GM19438 (cell line): ENCODE results near the gene TECPR2.

Experiments used
- ATAC-seq: cut with Tn5 transposase; IDR thresholded peaks from one replicate; pipeline ENCODE4 v1.9.1; 2021; ENCODE audit warnings: low read depth; ENCODE audit not compliant: unreplicated experiment

TECPR2 gene

GRCh38 chr14:102491786-102492530, 129.2 kb downstream of the TECPR2 start:
- no peak for ATAC-seq

DNA sequence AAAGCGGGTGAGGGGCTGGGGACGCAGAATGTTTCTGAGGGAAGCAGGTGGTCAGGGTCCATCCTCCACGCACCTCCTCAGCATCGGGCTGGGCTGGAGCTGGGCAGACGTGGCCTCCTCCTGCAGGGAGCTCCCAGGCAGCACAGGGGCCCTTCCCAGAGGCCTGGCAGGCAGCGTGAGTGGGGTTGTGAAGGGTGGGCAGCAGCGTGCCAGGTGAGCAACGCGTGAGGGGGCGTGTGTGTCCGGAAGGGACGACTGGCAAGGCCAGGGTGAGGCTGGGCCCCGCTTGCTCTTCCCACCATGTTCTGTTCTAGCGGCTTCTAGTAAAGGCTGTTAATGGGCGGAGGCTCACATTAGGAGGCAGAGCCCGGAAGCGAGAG, 129.8 kb downstream of the TECPR2 start:
- ATAC-seq: no peak

- ATAC-seq: no peak
These were observed 130.4 kb downstream of the TECPR2 start for GRCh38 chr14:102493096-102493495.

DNA sequence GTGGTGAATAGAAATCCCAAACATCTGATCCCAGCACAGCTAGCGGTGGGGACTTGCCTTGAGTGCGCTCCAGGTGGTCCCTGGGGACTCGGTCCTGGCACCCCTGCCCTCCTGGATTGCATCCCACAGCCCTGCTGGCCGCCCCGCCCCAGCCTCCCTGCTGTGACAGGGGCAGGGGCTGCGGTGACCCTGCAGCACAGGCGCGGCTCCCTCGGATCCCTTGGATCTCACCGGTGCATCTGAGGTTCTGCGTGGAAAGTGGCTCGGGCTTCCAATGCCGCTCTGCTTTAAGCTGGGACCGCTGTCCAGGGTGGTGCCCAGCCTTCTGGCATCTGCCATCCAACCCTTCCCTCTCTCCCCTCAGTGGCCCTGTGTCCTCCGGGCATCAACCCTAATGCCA, 130.8 kb downstream of the TECPR2 start:
- no peak for ATAC-seq

GRCh38 chr14:102495491-102496330, 133.0 kb downstream of the TECPR2 start:
- no peak for ATAC-seq

GRCh38 chr14:102496331-102496691, 133.6 kb downstream of the TECPR2 start:
- no peak for ATAC-seq

DNA sequence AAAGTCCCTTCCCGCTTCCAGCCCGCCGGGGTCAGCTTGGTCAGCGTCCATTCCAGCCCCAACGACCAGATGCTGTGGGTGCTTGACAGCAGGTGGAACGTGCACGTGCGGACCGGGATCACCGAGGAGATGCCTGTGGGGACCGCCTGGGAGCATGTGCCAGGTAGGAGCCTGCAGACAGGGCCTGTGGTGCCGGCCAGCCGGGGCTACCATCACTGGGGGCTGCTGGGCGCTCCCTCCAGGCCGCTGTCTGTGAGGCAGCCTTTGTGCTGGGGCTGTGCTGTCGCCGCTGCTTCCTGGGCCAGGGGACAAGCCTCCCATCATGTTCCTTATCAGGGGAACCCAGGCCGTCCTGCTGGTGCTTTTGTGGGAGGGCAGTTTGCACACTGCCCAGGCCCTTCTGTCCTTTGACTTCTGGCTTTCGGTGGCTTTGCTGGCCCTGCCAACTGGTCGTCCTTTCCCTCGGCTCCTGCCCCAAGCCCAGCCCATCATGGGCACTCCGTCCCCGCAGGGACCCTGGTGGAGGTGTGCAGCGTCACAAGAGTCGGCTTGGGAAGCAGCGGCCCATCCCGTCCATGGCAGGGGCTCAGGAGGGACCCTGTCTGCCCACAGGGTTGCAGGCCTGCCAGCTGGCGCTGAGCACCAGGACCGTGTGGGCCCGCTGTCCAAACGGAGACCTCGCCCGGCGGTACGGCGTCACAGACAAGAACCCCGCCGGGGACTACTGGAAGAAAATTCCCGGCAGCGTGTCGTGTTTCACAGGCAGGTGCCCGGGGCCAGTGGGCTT, 134.4 kb downstream of the TECPR2 start:
- ATAC-seq: no peak

DNA sequence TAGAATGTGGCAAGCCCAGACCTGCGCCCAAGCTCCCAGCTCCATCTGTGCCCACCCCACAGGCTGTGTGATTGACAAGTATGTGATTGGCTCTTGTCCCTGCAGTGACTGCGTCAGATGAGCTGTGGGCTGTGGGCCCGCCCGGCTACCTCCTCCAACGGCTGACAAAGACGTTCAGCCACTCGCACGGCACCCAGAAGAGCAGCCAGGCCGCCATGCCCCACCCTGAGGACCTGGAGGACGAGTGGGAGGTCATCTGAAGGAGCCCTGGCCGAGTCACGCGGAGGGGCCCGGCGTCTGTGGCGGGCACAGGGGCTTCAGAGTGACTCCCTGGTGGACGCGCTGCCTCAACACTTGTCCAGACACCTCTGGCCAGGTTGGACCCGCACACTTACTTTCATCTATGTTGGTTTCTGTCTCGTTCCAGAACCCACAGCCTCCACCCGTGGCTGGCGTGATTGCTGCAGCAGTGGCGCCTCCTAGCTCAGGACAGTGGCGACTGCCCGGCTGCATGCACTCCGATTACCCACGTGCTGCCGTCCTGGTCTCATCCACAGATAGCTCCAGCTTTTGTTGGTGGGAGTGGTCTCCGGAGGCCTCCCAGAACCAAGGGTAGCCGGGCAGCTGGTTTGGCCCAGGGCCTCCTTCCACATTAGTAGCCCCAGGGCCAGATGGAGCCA, 135.4 kb downstream of the TECPR2 start:
- ATAC-seq: no peak

- ATAC-seq: no peak
These were observed 136.0 kb downstream of the TECPR2 start for GRCh38 chr14:102498678-102499265.

DNA sequence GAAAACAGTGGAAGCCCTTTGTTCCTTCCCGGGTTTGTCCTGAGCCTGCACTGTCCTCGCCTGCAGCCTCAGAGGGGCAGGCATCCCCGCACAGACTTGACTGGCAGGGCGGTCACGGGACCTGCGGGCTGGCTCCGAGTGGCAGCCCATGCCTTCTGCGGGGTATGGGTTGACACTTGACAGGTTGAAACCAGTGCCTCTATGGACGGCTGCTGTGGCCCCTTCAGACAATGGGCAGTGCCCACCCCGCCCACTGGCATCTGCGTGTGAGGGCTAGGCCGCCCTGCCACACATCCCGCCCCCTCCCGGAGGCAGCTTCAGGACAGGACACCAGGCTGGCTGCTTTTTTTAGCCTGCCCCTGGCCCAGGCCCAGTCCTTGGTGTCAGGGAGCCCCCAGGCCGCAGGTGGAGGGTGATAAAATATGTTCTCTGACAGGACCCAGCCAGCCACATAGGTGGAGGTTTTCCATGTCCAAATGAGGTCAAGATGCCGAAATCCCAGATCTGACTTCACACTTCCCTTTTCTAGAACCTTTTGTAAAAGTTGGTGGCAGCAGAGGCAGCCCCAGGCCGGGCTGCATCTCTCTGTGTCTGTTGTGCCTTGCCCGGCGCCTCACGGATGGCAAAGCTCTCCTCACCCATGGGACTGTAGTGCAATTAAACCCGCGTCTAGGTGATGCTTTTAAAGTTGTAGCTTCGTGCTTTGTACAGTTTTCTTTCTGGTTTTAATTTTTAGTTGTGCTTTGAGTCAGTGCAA, 136.8 kb downstream of the TECPR2 start:
- ATAC-seq: no peak

DNA sequence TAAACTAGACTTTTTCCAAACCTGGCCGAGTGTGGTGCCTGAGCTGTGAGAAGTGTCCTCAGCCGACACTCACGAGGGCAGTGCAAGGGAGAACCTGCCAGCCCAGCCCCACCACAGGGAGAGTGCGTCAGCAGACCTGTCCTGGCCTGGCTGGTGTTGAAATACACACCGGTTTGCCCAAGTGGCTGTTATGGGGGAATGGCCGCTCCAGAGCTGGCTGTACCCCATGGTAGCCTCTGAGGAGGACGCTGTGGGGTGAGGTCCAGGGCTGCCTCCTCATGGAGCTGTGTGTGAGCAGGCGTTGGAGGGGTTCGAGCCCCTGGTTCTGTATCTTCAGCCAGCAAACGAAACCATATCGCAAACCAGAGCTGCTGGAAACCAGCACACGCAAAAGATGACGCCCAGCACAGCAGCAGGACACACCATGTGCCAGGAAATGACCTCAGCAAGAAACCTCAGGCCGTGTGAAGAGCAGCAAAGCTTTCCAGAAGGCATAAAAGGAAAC, 137.5 kb downstream of the TECPR2 start:
- ATAC-seq: no peak

GRCh38 chr14:102500713-102501112, 138.0 kb downstream of the TECPR2 start:
- no peak for ATAC-seq

DNA sequence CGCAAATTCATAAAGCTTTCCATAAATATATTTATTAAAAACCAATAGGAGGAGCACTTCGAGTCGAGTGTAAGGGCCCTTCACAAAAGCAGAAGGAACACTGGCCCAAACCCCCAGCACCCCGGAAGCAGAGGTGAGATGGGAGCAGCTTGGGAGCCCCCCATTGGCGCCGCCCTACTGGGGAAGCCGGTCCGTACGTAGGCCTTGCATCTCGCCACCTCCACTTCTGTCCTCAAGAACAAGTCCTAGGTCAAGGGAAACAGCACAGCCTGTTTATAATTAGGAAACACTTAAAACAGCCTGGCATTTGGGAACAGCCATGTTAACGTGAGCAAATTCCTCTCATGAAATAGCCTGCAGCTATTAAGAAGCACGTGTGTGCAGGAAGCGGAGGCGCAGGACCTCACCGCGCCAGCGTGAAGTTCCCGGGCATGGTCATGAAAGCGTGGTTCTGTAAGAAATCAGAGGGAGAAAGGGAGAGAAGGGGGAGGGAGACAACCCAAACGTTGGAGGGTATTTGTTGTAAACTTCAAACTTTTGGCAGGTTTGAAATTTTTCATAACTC, 139.1 kb downstream of the TECPR2 start:
- no peak for ATAC-seq

DNA sequence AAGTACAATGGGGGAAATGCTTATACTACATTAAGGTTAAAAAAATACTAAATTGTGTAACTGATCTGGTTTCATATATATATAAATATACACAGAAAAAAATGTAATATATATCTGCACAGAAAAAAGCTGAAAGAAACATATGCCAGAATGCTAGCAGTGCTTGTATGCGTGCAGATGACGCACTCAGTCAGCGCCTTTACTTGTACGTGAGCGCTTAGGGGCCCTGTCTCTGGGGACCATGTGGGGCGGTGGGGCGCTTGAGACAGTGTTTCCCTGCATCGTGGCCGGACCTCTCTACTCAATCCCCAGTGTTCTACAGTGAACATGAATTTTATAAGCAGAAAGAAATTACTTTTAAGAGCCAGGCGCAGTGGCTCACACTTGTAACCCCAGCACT, 139.8 kb downstream of the TECPR2 start:
- ATAC-seq: no peak

- no peak for ATAC-seq
These were observed 141.0 kb downstream of the TECPR2 start for GRCh38 chr14:102503641-102504327.

- no peak for ATAC-seq
These were observed 141.7 kb downstream of the TECPR2 start for GRCh38 chr14:102504328-102504999.

GRCh38 chr14:102505000-102505619, 142.4 kb downstream of the TECPR2 start:
- ATAC-seq: no peak
